ENCODE results near the gene CTIF.

Gene CTIF

DNA sequence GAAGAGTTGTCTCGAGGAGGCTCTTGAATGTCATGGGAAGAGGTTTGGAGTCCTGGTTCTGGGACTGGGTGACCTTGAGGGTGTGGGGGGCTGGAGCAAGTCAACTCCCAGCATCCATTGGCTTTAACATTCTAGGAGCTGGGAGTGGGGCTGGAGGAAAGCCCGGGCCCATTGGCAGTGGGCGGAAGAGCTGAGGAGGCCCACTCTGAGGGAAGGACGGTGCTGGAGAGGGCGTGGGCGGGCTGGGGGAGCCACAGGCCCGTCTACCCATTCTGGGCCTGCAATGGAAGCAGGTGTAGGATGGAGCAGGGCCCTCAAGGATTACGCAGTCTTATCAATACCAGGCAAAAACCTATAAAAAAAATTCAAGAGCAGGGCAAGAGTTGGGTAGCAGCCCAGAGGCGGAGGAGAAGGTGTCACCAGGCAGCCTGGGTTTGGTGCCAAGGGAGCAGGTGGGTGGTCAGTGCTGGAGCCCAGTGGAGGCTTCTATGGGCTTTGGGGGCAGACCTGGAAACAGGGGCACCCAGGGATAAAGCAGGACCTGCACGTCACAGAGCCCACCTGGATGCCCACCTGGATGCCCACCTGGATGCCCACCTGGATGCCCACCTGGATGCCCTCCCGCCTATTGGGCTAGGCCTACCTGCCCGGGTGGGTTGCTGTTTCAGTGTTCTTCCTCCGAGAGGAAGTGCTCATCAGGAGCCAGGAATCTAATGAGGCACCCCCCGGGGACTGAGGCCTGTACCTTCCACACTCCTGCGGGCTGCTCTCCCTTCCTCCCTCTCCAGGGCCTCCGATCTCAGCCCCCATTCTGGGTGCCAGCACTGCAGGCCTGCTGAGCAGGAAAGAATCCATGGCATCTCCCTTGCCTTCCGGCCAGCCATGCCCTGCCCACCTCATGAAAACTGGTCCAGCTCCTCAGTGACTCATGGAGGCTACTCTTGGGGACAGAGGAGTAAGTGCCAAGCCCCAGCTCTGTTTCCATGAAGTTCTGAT lies 71.3 kb downstream of the CTIF start:
- H3K18ac ChIP-seq (ENCODE audit: low read length), result no peak overlapping the region
- H3K27me3 ChIP-seq (ENCODE audit: control insufficient read depth in 3 of 3, insufficient read depth in 3 of 3, low read depth in 1 of 3, low read length in 3 of 3), result no peaks in the 10 kb centered on the region
- H3K27ac ChIP-seq (replicated peaks; ENCODE audit: low read length), result no peak overlapping the region
- H2BK120ac ChIP-seq (ENCODE audit: low read depth, low read length), result no peak overlapping the region
- H4K8ac ChIP-seq (ENCODE audit: low read depth, low read length), result no peak overlapping the region
- no peaks in the 10 kb centered on the region for H3K36me3 ChIP-seq (replicated peaks in 1 of 2; ENCODE audit: control insufficient read depth in 2 of 2, insufficient read depth in 2 of 2, low read length in 2 of 2)
- peaks cover 3 to 12% of the 10 kb centered on the region in 2 donors for H3K4me1 ChIP-seq (ENCODE audit: control insufficient read depth in 2 of 2, insufficient read depth in 1 of 2, low read depth in 1 of 2, low read length in 2 of 2)
- no CpG with 5 or more reads among the region's 17 CpGs for WGBS, 2 donors (ENCODE audit: extremely low coverage in 2 of 2, insufficient read length in 2 of 2, insufficient replicate concordance in 1 of 2)
- H2BK5ac ChIP-seq (ENCODE audit: low read length), result no peak overlapping the region
- no peak overlapping the region for H2BK15ac ChIP-seq (ENCODE audit: low read length)
- no peak overlapping the region for H3K4me2 ChIP-seq (ENCODE audit: insufficient read depth, low read length, poor library complexity, severe bottlenecking)
- no peak overlapping the region for H4K91ac ChIP-seq (ENCODE audit: low read depth, low read length, poor library complexity)
- H3K9ac ChIP-seq (ENCODE audit: low read depth, low read length, poor library complexity), result no peak overlapping the region
- H3K14ac ChIP-seq (ENCODE audit: low read length), result no peak overlapping the region
- H3K23ac ChIP-seq (ENCODE audit: low read depth, low read length, poor library complexity), result no peak overlapping the region
- H3K9me3 ChIP-seq (replicated peaks in 1 of 2; ENCODE audit: control insufficient read depth in 2 of 2, insufficient read depth in 1 of 2, low read depth in 1 of 2, low read length in 2 of 2), result no peaks in the 10 kb centered on the region
- H3K79me1 ChIP-seq (ENCODE audit: low read depth, low read length), result no peaks in the 10 kb centered on the region
- H2AK5ac ChIP-seq (ENCODE audit: low read depth, low read length), result no peak overlapping the region
- no peak for DNase-seq (ENCODE audit: low spot score)
- no peak overlapping the region for H2AFZ ChIP-seq (ENCODE audit: low read length)
- no peak overlapping the region for H2BK12ac ChIP-seq (ENCODE audit: low read length)
- no peak overlapping the region for H3K4ac ChIP-seq (ENCODE audit: low read length)
- H3K4me3 ChIP-seq (ENCODE audit: low read length in 2 of 2), result no peak overlapping the region

GRCh38 chr18:48611203-48611602 lies 72.4 kb downstream of the CTIF start:
- no peak overlapping the region for H3K27ac ChIP-seq (replicated peaks; ENCODE audit: low read length)
- no peak overlapping the region for H2BK12ac ChIP-seq (ENCODE audit: low read length)
- H3K4ac ChIP-seq (ENCODE audit: low read length), result no peak overlapping the region
- no peak overlapping the region for H2BK15ac ChIP-seq (ENCODE audit: low read length)
- H3K36me3 ChIP-seq (replicated peaks in 1 of 2; ENCODE audit: control insufficient read depth in 2 of 2, insufficient read depth in 2 of 2, low read length in 2 of 2), result no peaks in the 10 kb centered on the region
- H3K4me2 ChIP-seq (ENCODE audit: insufficient read depth, low read length, poor library complexity, severe bottlenecking), result no peak overlapping the region
- DNase-seq (ENCODE audit: low spot score), result no peak
- H3K23ac ChIP-seq (ENCODE audit: low read depth, low read length, poor library complexity), result no peak overlapping the region
- H2BK120ac ChIP-seq (ENCODE audit: low read depth, low read length), result no peak overlapping the region
- no peaks in the 10 kb centered on the region for H3K9me3 ChIP-seq (replicated peaks in 1 of 2; ENCODE audit: control insufficient read depth in 2 of 2, insufficient read depth in 1 of 2, low read depth in 1 of 2, low read length in 2 of 2)
- H3K27me3 ChIP-seq (ENCODE audit: control insufficient read depth in 3 of 3, insufficient read depth in 3 of 3, low read depth in 1 of 3, low read length in 3 of 3), result no peaks in the 10 kb centered on the region
- H3K14ac ChIP-seq (ENCODE audit: low read length), result peak overlapping the region; percentile 73
- no peak overlapping the region for H3K18ac ChIP-seq (ENCODE audit: low read length)
- H3K79me1 ChIP-seq (ENCODE audit: low read depth, low read length), result no peaks in the 10 kb centered on the region
- no peak overlapping the region for H2AK5ac ChIP-seq (ENCODE audit: low read depth, low read length)
- H3K4me1 ChIP-seq (ENCODE audit: control insufficient read depth in 2 of 2, insufficient read depth in 1 of 2, low read depth in 1 of 2, low read length in 2 of 2), result peaks cover 3 to 14% of the 10 kb centered on the region in 2 donors
- H3K9ac ChIP-seq (ENCODE audit: low read depth, low read length, poor library complexity), result no peak overlapping the region
- no peak overlapping the region for H2BK5ac ChIP-seq (ENCODE audit: low read length)
- no peak overlapping the region for H2AFZ ChIP-seq (ENCODE audit: low read length)
- no peak overlapping the region for H4K91ac ChIP-seq (ENCODE audit: low read depth, low read length, poor library complexity)
- H3K4me3 ChIP-seq (ENCODE audit: low read length in 2 of 2), result no peak overlapping the region
- no peak overlapping the region for H4K8ac ChIP-seq (ENCODE audit: low read depth, low read length)
- no CpG with 5 or more reads among the region's 5 CpGs for WGBS, 2 donors (ENCODE audit: extremely low coverage in 2 of 2, insufficient read length in 2 of 2, insufficient replicate concordance in 1 of 2)

DNA sequence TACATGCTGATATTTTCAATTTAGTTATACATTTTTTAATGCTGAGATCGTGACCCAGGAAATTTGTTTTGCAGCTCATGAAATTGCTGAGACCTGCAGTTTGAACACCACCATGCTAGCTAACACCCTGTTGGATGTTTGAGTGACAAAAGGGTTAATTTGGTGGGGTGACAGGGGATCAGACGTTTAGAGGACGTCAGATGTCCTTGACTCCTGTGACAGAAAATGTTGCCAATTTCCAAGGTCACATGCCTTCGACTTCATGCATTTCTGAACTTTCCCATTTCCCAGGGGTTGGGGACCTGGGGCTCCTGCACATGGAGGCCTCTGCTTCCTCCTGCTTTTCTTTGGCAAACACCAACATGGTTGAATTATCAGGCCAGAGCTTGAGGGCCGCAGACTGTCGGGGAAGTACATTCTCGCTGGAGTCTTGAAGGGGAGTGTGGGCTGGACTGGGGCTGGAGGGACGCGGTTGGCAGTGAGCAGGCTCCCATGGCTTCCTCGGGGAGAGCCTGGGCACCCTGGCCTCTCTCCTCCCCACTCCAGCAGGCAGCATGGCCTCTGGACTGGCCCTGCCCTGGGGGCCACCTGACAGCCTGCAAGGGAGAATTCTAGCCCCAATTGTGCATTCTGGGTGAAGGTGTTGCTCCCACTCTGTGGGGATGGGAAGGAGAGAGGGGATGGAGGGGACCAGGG lies 73.1 kb downstream of the CTIF start:
- WGBS, 2 donors (ENCODE audit: extremely low coverage in 2 of 2, insufficient read length in 2 of 2, insufficient replicate concordance in 1 of 2), result no CpG with 5 or more reads among the region's 10 CpGs
- Histone ChIP-seq H3K23ac (ENCODE audit: low read depth, low read length, poor library complexity) (no peak overlapping the region), H2BK15ac (ENCODE audit: low read length) (no peak overlapping the region), H3K9ac (ENCODE audit: low read depth, low read length, poor library complexity) (no peak overlapping the region), H3K4ac (ENCODE audit: low read length) (no peak overlapping the region), H3K14ac (ENCODE audit: low read length) (no peak overlapping the region), H2AFZ (ENCODE audit: low read length) (no peak overlapping the region), H3K18ac (ENCODE audit: low read length) (peak overlapping the region; percentile 17), H3K27me3 (ENCODE audit: control insufficient read depth in 3 of 3, insufficient read depth in 3 of 3, low read depth in 1 of 3, low read length in 3 of 3) (no peaks in the 10 kb centered on the region), H2BK120ac (ENCODE audit: low read depth, low read length) (no peak overlapping the region), H3K79me1 (ENCODE audit: low read depth, low read length) (no peaks in the 10 kb centered on the region), H2AK5ac (ENCODE audit: low read depth, low read length) (no peak overlapping the region), H3K9me3 (replicated peaks in 1 of 2; ENCODE audit: control insufficient read depth in 2 of 2, insufficient read depth in 1 of 2, low read depth in 1 of 2, low read length in 2 of 2) (no peaks in the 10 kb centered on the region), H2BK5ac (ENCODE audit: low read length) (no peak overlapping the region), H3K4me3 (ENCODE audit: low read length in 2 of 2) (no peak overlapping the region), H4K91ac (ENCODE audit: low read depth, low read length, poor library complexity) (no peak overlapping the region), H3K27ac (replicated peaks; ENCODE audit: low read length) (no peak overlapping the region), H3K4me1 (ENCODE audit: control insufficient read depth in 2 of 2, insufficient read depth in 1 of 2, low read depth in 1 of 2, low read length in 2 of 2) (peaks cover 3 to 14% of the 10 kb centered on the region in 2 donors), H3K4me2 (ENCODE audit: insufficient read depth, low read length, poor library complexity, severe bottlenecking) (no peak overlapping the region), H3K36me3 (replicated peaks in 1 of 2; ENCODE audit: control insufficient read depth in 2 of 2, insufficient read depth in 2 of 2, low read length in 2 of 2) (no peaks in the 10 kb centered on the region), H2BK12ac (ENCODE audit: low read length) (no peak overlapping the region), H4K8ac (ENCODE audit: low read depth, low read length) (no peak overlapping the region)
- no peak for DNase-seq (ENCODE audit: low spot score)

- Histone ChIP-seq H2BK12ac (ENCODE audit: low read length) (no peak overlapping the region), H4K8ac (ENCODE audit: low read depth, low read length) (no peak overlapping the region), H2BK15ac (ENCODE audit: low read length) (no peak overlapping the region), H2AFZ (ENCODE audit: low read length) (no peak overlapping the region), H3K18ac (ENCODE audit: low read length) (peak overlapping the region; percentile 46), H2AK5ac (ENCODE audit: low read depth, low read length) (no peak overlapping the region), H3K4me2 (ENCODE audit: insufficient read depth, low read length, poor library complexity, severe bottlenecking) (no peak overlapping the region), H3K4ac (ENCODE audit: low read length) (no peak overlapping the region), H2BK5ac (ENCODE audit: low read length) (no peak overlapping the region), H3K9me3 (replicated peaks in 1 of 2; ENCODE audit: control insufficient read depth in 2 of 2, insufficient read depth in 1 of 2, low read depth in 1 of 2, low read length in 2 of 2) (no peaks in the 10 kb centered on the region), H3K9ac (ENCODE audit: low read depth, low read length, poor library complexity) (no peak overlapping the region), H3K4me3 (ENCODE audit: low read length in 2 of 2) (no peak overlapping the region), H4K91ac (ENCODE audit: low read depth, low read length, poor library complexity) (no peak overlapping the region), H3K79me1 (ENCODE audit: low read depth, low read length) (no peaks in the 10 kb centered on the region), H3K4me1 (ENCODE audit: control insufficient read depth in 2 of 2, insufficient read depth in 1 of 2, low read depth in 1 of 2, low read length in 2 of 2) (peaks cover 0 to 11% of the 10 kb centered on the region in 2 donors), H2BK120ac (ENCODE audit: low read depth, low read length) (no peak overlapping the region), H3K14ac (ENCODE audit: low read length) (no peak overlapping the region), H3K27ac (replicated peaks; ENCODE audit: low read length) (no peak overlapping the region), H3K27me3 (ENCODE audit: control insufficient read depth in 3 of 3, insufficient read depth in 3 of 3, low read depth in 1 of 3, low read length in 3 of 3) (no peaks in the 10 kb centered on the region), H3K23ac (ENCODE audit: low read depth, low read length, poor library complexity) (no peak overlapping the region), H3K36me3 (replicated peaks in 1 of 2; ENCODE audit: control insufficient read depth in 2 of 2, insufficient read depth in 2 of 2, low read length in 2 of 2) (no peaks in the 10 kb centered on the region)
- no CpG with 5 or more reads among the region's 6 CpGs for WGBS, 2 donors (ENCODE audit: extremely low coverage in 2 of 2, insufficient read length in 2 of 2, insufficient replicate concordance in 1 of 2)
- no peak for DNase-seq (ENCODE audit: low spot score)
Measured at GRCh38 chr18:48612511-48612910, 73.7 kb downstream of the CTIF start.
